Pancreas (tissue), 10 donors: ENCODE measurements around the gene SFMBT2. TPM values are rescaled to one million over a fixed set of nuclear protein-coding genes. Genes with fewer than 3 reads are reported as not detected.
A peak's percentile ranks its signal among the peaks of the same experiment; 100 is the strongest.

ENCODE experiments used
- ATAC-seq, 4 donors: fragments of 200-7000 bp; cut with Tn5 transposase; one replicate each; pipeline versions ENCODE4 v1.8.0 to v1.9.1; 2020; ENCODE audit warnings: mild to moderate bottlenecking in 4 of 4, moderate library complexity in 4 of 4
- DNase-seq, 6 donors: peaks; one replicate each; pipeline ENCODE4 v3.0.0-alpha.2; 2020
- FAIRE-seq: peaks from 2 replicates; lab custom pipeline; 2012; peaks lifted over from hg19 to GRCh38; lab: Jason Lieb, UNC
- H3K27ac ChIP-seq, 4 donors: fragments of 200-600 bp; sonication (generic); 1 replicate in 3 of 4; 2 replicates in 1 of 4; pipeline versions ENCODE4 v1.5.0 to v1.8.0; 2020
- H3K27me3 ChIP-seq, 4 donors: fragments of 200-600 bp; one replicate each; pipeline ENCODE4 v1.8.0; 2021
- H3K36me3 ChIP-seq, 3 donors: fragments of 200-600 bp; sonication (generic) in 1 of 3; one replicate each; pipeline versions ENCODE4 v1.5.0 to v1.8.0; 2020 to 2021
- H3K4me1 ChIP-seq, 3 donors: fragments of 200-600 bp; one replicate each; pipeline ENCODE4 v1.8.0; 2021
- H3K4me3 ChIP-seq, 4 donors: fragments of 200-600 bp; sonication (generic) in 2 of 4; one replicate each; pipeline versions ENCODE4 v1.5.0 to v1.8.0; 2020 to 2021
- H3K9me3 ChIP-seq, 4 donors: fragments of 200-600 bp; one replicate each; pipeline ENCODE4 v1.8.0; 2021
- WGBS, 2 donors: extraction: QIAGEN DNeasy Blood & Tissue Kit; methylation state at CpG; one replicate each; pipeline ENCODE4 v1.1.7; 2013; 5-methylcytosine and 5-hydroxymethylcytosine counted together
- intact Hi-C, 3 donors: fragments of 100-400 bp; cut with DNase I; formaldehyde crosslinking; loops; one replicate each; pipeline versions ENCODE4 v1.11.1 to v1.14.2; 2022
- polyA plus RNA-seq, 2 donors: library from polyadenylated mRNA; stranded (reverse); fragments of 200-250 nt; gene quantifications; one replicate each; pipeline ENCODE4 v1.2.3, GENCODE V29; 2013
- total RNA-seq, 6 donors: library from RNA; stranded (reverse); fragmentation: NEBNext Ultra II Directional in 4 of 6; extraction: Animal tissue kit (Norgen Biotek cat#: 25700) in 4 of 6; gene quantifications; one replicate each; pipeline versions ENCODE4 v1.2.1 to v1.2.4, GENCODE V29; 2021 to 2023
- TF ChIP-seq, protein P1 (sequence below), 4 donors: fragments of 200-600 bp; sonication (generic) in 3 of 4; IDR thresholded peaks; one replicate each; pipeline versions ENCODE4 v1.5.0 to v1.8.0; 2021; ENCODE audit warnings: antibody characterized with exemption in 4 of 4
- donor health status: healthy with polysubstance abuse.
- donor health status: DM: no; HTN: no; CAD: no; lungs with moderate emphysema.
- donor health status: DM: no; HTN: no; CAD: no.
- donor health status: control.
- donor health status: control.
- donor health status: Bipolar disorder and iron deficiency.
- donor health status: DM: yes; HTN: yes; CAD: no.
- donor health status: DM: no; HTN: no; CAD: no.
- donor health status: DM: no; HTN: no; CAD: no.
- donor health status: DM: yes; HTN: yes; CAD: no.

Gene SFMBT2
- total and polyA plus RNA-seq, 8 donors = 0.65 to 9.4 (median 1.9) TPM

DNA sequence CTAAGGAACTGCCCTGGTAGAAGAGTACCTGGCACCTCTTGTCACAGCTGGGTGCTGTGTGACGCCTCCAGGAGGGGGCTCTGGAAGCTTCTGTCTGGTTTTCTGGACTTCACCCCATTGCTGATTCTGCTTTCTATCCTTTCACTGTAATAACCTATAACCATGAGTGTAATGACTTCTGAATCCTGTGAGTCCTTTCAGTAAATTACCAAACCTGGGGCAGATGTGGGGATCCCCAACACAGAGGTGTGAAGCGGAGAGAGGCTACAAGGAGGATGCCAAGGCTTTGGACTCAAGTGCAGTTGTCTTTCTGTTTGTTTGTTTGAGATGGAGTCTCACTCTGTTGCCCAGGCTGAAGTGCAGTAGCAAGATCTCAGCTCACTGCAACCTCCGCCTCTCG, 143.7 kb downstream of the SFMBT2 start:
- 84 to 96% methylated on average over 4 of the region's 4 CpGs for WGBS, 2 donors
- H3K9me3 ChIP-seq = no peaks in the 10 kb centered on the region
- intact Hi-C loops = loop anchor here in 2 of 3 donors (10.0 kb wide), 2 partner anchors 138 to 148 kb away; partner anchors contain the start of gene SFMBT2 (in 1 of the 2)
- no peak overlapping the region for H3K4me3 ChIP-seq
- H3K27ac ChIP-seq = no peak overlapping the region
- no peaks in the 10 kb centered on the region for H3K4me1 ChIP-seq
- FAIRE-seq (no peak), ATAC-seq (no peak), DNase-seq (no peak)
- H3K27me3 ChIP-seq = no peaks in the 10 kb centered on the region
- TF ChIP-seq, protein P1, sequence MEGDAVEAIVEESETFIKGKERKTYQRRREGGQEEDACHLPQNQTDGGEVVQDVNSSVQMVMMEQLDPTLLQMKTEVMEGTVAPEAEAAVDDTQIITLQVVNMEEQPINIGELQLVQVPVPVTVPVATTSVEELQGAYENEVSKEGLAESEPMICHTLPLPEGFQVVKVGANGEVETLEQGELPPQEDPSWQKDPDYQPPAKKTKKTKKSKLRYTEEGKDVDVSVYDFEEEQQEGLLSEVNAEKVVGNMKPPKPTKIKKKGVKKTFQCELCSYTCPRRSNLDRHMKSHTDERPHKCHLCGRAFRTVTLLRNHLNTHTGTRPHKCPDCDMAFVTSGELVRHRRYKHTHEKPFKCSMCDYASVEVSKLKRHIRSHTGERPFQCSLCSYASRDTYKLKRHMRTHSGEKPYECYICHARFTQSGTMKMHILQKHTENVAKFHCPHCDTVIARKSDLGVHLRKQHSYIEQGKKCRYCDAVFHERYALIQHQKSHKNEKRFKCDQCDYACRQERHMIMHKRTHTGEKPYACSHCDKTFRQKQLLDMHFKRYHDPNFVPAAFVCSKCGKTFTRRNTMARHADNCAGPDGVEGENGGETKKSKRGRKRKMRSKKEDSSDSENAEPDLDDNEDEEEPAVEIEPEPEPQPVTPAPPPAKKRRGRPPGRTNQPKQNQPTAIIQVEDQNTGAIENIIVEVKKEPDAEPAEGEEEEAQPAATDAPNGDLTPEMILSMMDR (IDR thresholded peaks at IDR 0.05) = no peak
- H3K36me3 ChIP-seq = no peaks in the 10 kb centered on the region

DNA sequence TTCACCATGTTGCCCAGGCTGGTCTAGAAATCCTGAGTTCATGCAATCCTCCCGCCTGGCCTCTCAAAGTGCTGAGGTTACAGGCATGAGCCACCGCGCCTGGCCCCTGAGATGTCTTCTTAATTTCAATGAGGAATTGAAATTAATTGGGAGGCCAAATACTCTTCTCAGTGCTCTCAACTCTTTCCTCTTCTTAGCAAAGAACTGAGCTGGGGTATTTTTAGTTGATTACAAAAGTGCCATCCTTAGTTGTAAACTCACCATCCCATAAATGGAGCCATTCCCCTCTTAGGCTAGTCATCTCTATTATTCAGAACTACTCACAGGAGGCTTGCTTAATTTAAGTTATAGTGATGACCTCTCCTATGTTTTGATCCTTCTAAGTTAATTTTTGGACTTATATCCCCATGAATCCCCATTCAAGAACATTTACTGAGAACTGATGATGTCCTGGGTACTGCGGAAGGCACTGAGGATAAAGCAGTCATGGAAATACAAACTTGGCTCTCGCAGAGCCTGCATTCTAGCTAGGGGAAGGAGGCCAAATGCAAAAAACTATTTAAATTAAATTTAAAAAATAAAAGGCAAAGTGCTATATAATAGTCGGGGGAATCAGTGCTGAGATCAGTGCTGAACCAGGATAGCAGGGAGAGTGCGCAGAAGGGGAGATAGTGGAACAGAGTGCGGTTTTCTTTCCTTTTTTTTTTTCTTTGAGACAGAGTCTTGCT, 145.3 kb downstream of the SFMBT2 start:
- no peaks in the 10 kb centered on the region for H3K4me1 ChIP-seq
- H3K9me3 ChIP-seq = no peaks in the 10 kb centered on the region
- intact Hi-C loops = loop anchor here in 2 of 3 donors (10.0 kb wide), 2 partner anchors 139 to 149 kb away; partner anchors contain the start of gene SFMBT2 (in 1 of the 2)
- TF ChIP-seq, protein P1 (IDR thresholded peaks at IDR 0.05) = no peak
- no peak for DNase-seq
- 82 to 97% methylated on average over 8 of the region's 8 CpGs for WGBS, 2 donors
- no peaks in the 10 kb centered on the region for H3K36me3 ChIP-seq
- no peak for FAIRE-seq
- no peak overlapping the region for H3K4me3 ChIP-seq
- no peak overlapping the region for H3K27ac ChIP-seq
- H3K27me3 ChIP-seq = no peaks in the 10 kb centered on the region
- ATAC-seq = no peak

DNA sequence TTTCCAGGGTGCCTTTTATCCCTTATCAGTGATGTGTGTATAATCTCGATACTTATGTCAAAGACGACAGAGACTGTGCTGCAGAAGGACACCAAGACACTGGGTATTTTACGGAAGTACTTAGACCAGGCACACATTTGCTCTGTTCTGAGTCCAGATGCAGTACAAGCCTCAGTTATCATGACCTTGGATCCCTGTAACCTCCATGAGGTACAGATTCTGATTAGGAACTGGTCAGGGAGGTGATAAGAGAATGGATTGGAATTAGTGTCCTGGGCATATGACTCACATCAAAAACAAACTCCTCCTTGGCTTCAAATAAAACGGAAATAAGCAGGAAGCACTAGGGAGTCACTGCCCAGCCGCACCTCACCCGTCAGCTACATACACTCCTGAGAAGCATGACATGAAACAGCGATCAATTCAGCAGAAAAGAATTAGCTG, 146.5 kb downstream of the SFMBT2 start:
- peaks cover 0 to 3% (median 0%) of the 10 kb centered on the region in 3 donors for H3K4me1 ChIP-seq
- no peak for DNase-seq
- intact Hi-C loops = loop anchor here in 2 of 3 donors (10.0 kb wide), 2 partner anchors 140 to 150 kb away; partner anchors contain the start of gene SFMBT2 (in 1 of the 2)

DNA sequence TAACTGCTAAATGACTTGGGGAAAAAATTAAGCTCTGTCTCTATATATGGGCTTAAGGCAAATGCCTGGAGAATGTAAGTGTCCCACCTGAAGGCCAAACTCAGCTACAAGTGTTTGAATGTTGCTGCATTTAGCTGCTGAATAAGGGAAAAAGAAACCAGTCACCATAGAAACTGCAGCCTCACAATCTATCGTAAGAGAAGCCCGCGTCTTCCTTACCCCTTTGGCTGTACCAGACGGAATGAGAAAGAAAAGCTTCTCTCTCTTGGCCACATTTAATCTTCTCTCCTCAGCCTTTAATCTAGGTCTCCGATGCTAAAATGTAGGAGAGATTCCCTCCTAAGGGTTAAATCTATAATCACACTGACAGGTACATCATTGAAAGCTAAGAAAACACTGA, 147.2 kb downstream of the SFMBT2 start:
- no peaks in the 10 kb centered on the region for H3K27me3 ChIP-seq
- intact Hi-C loops = loop anchor here in 2 of 3 donors (10.0 kb wide), 2 partner anchors 141 to 151 kb away; partner anchors contain the start of gene SFMBT2 (in 1 of the 2)
- H3K9me3 ChIP-seq = no peaks in the 10 kb centered on the region
- DNase-seq (no peak), FAIRE-seq (no peak), ATAC-seq (no peak)
- no peak overlapping the region for H3K4me3 ChIP-seq
- TF ChIP-seq, protein P1 (IDR thresholded peaks at IDR 0.05) = no peak
- WGBS, 2 donors = 90 to 95% methylated on average over 5 of the region's 5 CpGs
- H3K27ac ChIP-seq = no peak overlapping the region
- H3K4me1 ChIP-seq = peaks cover 0 to 3% (median 0%) of the 10 kb centered on the region in 3 donors
- H3K36me3 ChIP-seq = no peaks in the 10 kb centered on the region

More for the DNA sequence above, 146.5 kb downstream of the SFMBT2 start:
- Histone ChIP-seq H3K36me3 (no peaks in the 10 kb centered on the region), H3K27ac (no peak overlapping the region), H3K27me3 (no peaks in the 10 kb centered on the region), H3K9me3 (no peaks in the 10 kb centered on the region), H3K4me3 (no peak overlapping the region)
- WGBS, 2 donors = 31 to 40% methylated on average over 7 of the region's 7 CpGs
- TF ChIP-seq, protein P1 (IDR thresholded peaks at IDR 0.05) = no peak
- FAIRE-seq (no peak), ATAC-seq (peak in 3 of 4 donors; percentile 8 to 29 (median 17))
